ENCODE data around the gene MYO5A.

Gene MYO5A

DNA sequence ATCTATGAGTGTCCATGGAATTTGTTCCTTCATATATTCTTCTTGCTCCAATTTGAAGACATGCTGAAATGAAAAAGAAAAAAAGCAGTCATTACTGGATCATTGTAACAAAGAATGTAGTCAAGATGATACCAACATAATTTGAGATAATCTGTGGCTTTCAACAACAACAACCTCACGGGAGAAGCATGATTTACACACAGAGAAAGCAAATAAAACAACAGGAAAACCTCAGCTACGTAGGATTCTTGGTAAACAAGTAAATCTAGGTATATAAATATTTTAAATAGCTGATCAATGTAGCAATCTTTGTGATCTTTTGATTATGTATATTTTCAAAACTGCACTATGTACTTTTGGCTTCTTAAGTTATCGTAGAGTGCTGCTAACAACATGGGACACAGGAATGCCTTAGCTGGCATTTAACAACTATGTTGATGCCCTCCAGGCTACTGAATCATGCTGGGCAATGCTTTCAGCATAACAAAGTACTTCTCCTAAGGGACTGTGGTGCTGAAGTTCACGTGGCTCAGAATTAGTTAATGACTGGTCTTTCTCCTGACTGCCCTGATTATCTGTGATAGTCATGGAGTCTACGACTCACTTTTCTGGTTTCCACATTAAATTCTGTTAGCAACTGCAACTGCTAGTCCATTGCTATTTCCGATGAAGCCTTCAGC is 136.5 kb downstream of the MYO5A start:
- no peak overlapping the region for H3K4me3 ChIP-seq (ENCODE audit: low read depth, low read length)
- no peak for DNase-seq (ENCODE audit: low read depth)
- TF ChIP-seq, protein P1, sequence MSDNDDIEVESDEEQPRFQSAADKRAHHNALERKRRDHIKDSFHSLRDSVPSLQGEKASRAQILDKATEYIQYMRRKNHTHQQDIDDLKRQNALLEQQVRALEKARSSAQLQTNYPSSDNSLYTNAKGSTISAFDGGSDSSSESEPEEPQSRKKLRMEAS (IDR thresholded peaks at IDR 0.05; ENCODE audit: low read depth, low read length): no peak
- no peak for TF ChIP-seq MYC (IDR thresholded peaks at IDR 0.05; ENCODE audit: low read depth, low read length)
- TF ChIP-seq, protein P2, sequence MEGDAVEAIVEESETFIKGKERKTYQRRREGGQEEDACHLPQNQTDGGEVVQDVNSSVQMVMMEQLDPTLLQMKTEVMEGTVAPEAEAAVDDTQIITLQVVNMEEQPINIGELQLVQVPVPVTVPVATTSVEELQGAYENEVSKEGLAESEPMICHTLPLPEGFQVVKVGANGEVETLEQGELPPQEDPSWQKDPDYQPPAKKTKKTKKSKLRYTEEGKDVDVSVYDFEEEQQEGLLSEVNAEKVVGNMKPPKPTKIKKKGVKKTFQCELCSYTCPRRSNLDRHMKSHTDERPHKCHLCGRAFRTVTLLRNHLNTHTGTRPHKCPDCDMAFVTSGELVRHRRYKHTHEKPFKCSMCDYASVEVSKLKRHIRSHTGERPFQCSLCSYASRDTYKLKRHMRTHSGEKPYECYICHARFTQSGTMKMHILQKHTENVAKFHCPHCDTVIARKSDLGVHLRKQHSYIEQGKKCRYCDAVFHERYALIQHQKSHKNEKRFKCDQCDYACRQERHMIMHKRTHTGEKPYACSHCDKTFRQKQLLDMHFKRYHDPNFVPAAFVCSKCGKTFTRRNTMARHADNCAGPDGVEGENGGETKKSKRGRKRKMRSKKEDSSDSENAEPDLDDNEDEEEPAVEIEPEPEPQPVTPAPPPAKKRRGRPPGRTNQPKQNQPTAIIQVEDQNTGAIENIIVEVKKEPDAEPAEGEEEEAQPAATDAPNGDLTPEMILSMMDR (IDR thresholded peaks at IDR 0.05; ENCODE audit: low read depth, low read length): no peak
- no peak for TF ChIP-seq POLR2A (IDR thresholded peaks at IDR 0.05; ENCODE audit: extremely low read depth, insufficient read length)

DNA sequence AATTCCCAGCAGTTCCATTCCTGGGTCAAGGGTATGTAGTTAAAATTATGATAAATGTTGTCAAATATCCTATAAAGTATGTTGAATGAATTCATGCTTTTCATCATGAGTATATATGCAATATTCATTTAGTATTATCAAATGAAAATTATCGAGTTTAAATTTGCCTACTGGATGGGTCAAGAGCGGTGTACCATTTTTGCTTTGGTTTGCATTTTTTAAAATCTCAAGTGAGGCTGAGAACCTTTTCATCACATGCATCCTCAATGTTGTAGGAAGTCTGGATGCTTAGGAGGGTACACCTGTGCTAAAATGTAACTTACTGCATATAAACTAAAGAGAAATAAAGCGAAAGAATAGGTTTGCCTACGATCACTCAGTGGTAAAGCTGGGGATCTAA is 137.6 kb downstream of the MYO5A start:
- DNase-seq (ENCODE audit: low read depth): no peak
- TF ChIP-seq, protein P1 (IDR thresholded peaks at IDR 0.05; ENCODE audit: low read depth, low read length): no peak
- TF ChIP-seq, protein P2 (IDR thresholded peaks at IDR 0.05; ENCODE audit: low read depth, low read length): no peak
- no peak for TF ChIP-seq POLR2A (IDR thresholded peaks at IDR 0.05; ENCODE audit: extremely low read depth, insufficient read length)
- no peak for TF ChIP-seq MYC (IDR thresholded peaks at IDR 0.05; ENCODE audit: low read depth, low read length)
- H3K4me3 ChIP-seq (ENCODE audit: low read depth, low read length): no peak overlapping the region

DNA sequence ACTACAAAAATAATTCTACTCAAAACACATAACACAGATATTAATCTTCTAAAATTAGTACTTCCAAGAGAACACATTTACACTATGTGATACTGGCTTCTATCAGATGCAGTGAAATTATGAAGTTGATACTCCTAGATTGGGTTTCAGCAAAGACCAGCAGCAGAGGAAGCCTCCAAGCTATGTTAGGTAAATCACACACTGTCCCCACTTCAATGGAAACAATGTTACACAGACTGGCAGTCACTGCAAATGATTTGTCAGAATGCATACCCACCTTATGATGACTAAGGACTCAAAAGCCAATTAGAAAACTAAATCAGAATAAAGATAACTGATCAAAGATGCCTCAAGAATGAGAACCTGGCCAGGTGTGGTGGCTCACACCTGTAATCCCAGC is 143.0 kb downstream of the MYO5A start:
- TF ChIP-seq, protein P2 (IDR thresholded peaks at IDR 0.05; ENCODE audit: low read depth, low read length): no peak
- no peak for TF ChIP-seq POLR2A (IDR thresholded peaks at IDR 0.05; ENCODE audit: extremely low read depth, insufficient read length)
- TF ChIP-seq, protein P1 (IDR thresholded peaks at IDR 0.05; ENCODE audit: low read depth, low read length): no peak
- TF ChIP-seq MYC (IDR thresholded peaks at IDR 0.05; ENCODE audit: low read depth, low read length): no peak
- H3K4me3 ChIP-seq (ENCODE audit: low read depth, low read length): no peak overlapping the region
- no peak for DNase-seq (ENCODE audit: low read depth)

DNA sequence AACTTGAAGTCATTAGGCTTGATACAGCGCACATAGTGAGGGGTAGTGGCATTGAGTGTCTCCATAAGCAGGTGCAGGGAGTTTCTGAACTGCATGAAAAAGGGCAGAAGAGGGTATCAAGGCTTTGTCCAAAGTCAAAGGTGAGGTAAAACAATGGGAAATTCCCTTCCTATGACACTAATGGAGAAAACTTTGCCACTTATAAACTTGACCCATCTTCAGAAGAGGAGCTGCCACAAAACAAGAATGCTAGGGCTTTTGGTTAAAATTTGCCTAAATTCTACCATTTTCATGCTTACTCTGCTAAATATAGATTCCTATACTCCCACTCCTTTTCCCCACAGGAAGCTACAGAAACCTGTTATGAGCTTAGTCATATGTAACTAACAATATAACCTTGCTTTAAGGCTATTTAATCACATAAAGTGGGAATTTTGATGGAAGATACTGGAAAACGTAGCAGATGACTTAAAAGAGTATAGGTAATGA is 145.5 kb downstream of the MYO5A start:
- no peak for DNase-seq (ENCODE audit: low read depth)
- no peak overlapping the region for H3K4me3 ChIP-seq (ENCODE audit: low read depth, low read length)
- TF ChIP-seq MYC (IDR thresholded peaks at IDR 0.05; ENCODE audit: low read depth, low read length) (no peak), POLR2A (IDR thresholded peaks at IDR 0.05; ENCODE audit: extremely low read depth, insufficient read length) (no peak)
- TF ChIP-seq, protein P2 (IDR thresholded peaks at IDR 0.05; ENCODE audit: low read depth, low read length): no peak
- TF ChIP-seq, protein P1 (IDR thresholded peaks at IDR 0.05; ENCODE audit: low read depth, low read length): no peak

DNA sequence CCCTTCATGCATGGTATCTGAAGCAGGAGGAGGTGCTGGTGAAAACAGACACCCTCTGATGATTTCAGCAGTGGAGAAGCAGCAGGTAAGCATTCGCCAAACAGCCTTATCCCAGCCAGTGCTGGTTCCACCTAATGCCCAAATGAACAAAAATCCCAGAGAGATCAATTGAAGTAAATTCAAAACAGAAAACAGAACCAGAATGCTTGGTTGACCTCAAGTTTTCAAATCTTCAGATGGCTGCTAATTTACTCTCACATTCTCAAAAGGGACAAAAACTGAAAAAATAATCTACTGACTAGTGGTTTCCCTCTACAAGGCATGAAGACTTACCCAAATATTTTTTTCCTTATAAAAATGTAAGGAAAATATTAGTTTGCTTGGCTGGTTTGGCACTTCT is 146.0 kb downstream of the MYO5A start:
- H3K4me3 ChIP-seq (ENCODE audit: low read depth, low read length): no peak overlapping the region
- no peak for DNase-seq (ENCODE audit: low read depth)
- TF ChIP-seq MYC (IDR thresholded peaks at IDR 0.05; ENCODE audit: low read depth, low read length) (no peak), POLR2A (IDR thresholded peaks at IDR 0.05; ENCODE audit: extremely low read depth, insufficient read length) (no peak)
- TF ChIP-seq, protein P2 (IDR thresholded peaks at IDR 0.05; ENCODE audit: low read depth, low read length): no peak
- TF ChIP-seq, protein P1 (IDR thresholded peaks at IDR 0.05; ENCODE audit: low read depth, low read length): no peak

All from NB4 (cell line).